GM11168 (cell line): ENCODE results near the gene ADCYAP1R1.

Experiments used
- in situ Hi-C: fragments of 300-500 bp; cut with MboI; formaldehyde crosslinking; loops from one replicate; pipeline ENCODE4 v1.12.0; 2022; ENCODE audit warnings: low sequenced_read_pairs; ENCODE audit not compliant: unreplicated experiment

ADCYAP1R1 gene

DNA sequence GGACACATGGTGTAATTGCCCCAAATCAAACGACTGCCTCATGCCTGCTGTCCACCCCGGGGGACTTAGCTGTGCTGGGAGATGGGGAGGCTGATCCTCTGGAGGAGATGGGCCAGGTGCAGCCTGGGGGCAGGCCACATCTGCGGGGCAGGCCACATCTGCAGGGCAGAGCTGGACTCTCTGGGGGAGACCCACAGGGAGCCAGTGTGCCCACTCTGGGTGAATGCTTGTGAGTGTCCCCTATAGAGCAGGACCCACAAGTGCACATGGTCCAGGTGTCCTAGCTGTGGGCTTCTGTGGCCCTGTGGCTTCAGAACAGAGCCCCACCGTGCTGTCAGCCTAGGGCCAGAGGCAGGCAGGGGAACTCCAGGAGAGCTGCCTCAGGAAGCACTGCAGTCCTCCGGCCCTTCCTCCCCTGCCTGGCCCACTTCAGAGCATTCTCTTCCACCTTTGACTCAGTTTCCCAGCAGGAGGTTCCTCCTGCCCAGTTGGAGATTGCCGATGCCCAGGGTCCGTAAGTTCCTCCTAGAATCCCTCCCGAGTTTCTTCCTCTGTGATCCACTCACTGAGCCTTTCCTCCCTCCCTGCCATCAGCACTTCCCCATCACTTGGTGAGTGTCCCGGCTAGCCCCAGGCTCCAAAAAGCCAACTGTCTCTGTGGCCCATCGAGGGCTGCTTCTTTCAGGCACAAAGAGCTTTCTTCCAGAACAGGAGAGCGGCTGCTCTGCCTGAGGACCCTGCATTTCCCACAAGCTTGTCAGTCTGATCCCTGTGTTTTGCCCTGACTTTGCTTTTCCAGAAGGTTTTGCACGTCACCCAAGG, 50.3 kb downstream of the ADCYAP1R1 start:
- in situ Hi-C loops = no loop called here

DNA sequence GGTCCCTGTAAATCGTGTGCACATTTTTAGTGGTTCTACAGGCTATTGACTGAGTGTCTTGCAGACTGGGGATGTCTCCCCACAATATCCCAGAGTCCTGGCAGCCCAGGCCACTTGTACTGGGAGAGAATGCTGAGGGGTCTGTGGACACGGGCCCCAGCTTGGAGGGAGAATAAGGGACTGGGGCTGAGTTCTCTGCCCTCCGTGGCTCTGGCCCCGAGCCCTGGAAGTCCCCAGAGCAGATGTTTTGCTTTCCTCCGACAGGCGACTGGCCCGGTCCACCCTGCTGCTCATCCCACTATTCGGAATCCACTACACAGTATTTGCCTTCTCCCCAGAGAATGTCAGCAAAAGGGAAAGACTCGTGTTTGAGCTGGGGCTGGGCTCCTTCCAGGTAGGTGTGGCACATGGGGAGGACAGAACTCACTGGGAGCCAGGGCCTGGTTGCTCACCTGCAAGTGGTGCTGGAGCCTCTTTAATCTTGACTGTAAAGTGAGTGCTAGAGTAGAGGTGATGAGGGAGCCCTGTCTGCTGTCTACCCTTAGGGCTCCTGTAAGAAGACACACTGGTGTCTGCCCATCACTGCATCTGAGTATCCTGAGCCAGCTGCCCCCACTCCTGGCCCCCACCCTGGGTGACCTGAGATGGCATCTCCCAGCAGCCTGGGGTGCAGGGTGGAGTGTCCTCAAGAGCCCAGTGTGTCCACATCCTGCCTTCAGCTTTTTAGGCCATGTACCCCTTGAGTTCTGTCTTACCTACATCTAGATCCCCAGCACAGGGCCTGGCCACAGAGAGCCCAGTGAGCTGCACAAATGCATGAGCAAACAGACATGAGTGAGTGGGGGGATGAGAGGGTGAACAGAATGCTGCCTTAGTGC, 51.1 kb downstream of the ADCYAP1R1 start:
- in situ Hi-C loops = no loop called here

DNA sequence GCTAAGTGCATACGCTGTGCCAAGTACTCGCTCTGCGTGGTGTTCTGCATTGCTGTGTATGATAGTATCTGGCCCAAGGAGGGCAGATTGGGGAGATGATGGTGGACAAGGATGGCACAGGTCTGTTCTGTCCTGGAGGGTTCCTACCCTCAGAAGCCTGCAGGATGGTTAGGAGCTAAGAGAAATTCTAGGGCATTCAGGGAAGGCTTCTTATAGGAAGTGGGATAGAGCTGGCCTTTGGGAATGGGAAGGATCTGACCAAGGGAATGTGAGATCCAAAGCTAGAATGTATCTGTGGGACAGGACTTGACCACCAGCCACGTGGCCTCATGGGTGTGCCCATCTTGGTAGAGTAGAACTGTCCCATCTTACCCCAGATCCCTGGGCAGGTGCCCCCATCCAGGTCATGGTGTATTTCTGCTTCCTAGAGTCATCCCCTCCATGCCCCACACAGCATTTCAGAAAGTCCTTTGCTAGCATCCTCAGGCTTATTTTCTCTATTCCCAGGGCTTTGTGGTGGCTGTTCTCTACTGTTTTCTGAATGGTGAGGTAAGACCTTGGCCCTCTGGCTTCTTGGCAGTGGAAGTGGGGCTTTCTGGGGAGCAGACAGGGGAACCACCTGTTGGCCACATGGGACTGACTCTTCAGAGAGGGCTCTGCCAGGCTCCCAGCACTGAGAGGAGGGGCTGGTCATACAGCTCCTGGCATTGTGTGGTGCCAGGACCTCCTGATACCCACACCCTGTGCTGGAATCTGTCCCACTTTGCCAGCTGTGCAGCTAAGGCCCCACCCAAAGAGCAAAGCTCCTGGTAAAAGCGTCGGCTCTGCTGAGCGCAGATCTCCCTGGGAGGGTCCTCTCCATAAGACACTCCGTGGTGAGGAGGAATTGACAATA, 52.5 kb downstream of the ADCYAP1R1 start:
- in situ Hi-C loops = no loop called here

DNA sequence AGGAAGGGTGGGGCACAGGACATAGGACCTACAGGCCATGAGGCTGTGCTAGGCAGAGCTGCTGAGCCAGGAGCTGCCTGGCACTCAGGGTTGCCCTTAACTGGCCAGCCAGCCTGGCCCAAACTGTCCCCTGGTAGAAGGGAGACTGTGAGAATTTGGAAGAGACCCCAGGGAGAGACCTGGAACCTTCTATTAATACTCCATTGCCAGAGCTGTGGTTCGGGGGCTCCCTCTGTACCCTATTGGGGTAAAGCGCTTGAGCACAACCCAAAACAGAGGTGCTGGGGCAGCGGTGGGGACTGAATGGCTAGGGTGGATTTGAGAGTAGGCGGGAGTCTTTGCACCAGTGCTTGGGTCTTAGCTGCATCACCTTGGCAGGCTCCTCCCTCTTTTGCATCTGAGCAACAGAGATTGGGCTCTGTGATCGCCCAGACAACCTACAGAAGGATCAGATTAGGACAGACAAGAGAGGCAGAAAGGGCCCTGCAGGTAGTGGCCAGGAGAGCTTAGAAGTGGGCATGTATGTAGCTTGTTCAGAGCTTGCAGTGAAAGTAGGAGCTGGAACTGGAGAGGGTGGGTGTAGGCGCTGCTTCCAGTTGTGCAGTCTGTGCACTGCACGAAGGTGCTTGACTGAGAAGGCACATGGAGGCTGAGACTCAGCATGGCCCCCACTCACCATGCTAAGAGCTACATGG, 53.3 kb downstream of the ADCYAP1R1 start:
- in situ Hi-C loops = no loop called here

GRCh38 chr7:31106303-31107105, 54.4 kb downstream of the ADCYAP1R1 start:
- in situ Hi-C loops = no loop called here

DNA sequence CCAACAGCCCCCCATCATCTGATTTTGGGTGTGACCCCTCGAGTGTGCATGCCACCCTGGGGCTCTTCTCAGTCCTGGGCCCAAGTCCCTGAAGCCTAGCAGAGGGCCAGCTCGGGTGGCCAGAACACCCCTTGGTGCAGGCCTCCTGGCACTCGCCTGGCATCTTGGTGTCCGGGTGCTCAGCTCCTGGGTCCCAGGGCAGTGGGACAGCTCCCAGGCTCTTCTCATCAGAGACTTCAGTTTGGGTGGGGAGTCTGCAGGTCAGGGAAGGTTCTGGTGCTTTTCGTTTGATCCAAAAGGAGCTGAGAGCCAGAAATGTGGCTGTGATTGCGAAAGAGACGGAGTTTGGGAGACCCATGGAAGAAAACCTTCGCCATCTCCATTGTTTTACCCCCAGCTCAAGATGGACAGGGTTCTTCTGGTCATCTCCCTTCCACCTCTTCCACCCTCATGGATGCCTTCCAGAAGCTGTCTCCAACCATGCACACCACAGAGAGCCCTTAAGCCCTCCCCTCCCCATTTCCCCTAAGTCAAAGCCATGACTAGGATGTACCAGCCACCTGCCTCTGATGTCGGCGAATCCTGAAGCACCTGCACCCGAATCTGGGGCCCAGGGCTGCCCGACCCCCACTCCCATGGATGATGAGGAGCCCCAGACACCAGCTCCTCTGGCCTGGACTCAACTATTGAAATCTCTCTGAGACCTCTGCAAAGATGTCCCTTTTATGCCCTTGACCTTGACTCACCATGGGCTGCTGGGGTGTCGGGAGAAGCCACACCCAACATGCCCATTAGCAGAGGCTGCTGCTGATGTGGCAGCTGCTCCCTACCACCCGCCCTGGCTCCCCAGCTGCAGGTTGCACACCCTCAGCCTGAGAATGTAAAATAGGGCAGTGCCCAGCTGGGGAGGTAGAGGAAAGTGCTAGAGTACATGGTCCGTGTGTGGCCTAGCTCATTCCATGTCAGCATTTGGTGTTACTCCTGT, 55.3 kb downstream of the ADCYAP1R1 start:
- in situ Hi-C loops = no loop called here

- in situ Hi-C loops = no loop called here
These were observed 56.1 kb downstream of the ADCYAP1R1 start for GRCh38 chr7:31108097-31108657.

- in situ Hi-C loops = no loop called here
These were observed 57.6 kb downstream of the ADCYAP1R1 start for GRCh38 chr7:31109751-31110150.

DNA sequence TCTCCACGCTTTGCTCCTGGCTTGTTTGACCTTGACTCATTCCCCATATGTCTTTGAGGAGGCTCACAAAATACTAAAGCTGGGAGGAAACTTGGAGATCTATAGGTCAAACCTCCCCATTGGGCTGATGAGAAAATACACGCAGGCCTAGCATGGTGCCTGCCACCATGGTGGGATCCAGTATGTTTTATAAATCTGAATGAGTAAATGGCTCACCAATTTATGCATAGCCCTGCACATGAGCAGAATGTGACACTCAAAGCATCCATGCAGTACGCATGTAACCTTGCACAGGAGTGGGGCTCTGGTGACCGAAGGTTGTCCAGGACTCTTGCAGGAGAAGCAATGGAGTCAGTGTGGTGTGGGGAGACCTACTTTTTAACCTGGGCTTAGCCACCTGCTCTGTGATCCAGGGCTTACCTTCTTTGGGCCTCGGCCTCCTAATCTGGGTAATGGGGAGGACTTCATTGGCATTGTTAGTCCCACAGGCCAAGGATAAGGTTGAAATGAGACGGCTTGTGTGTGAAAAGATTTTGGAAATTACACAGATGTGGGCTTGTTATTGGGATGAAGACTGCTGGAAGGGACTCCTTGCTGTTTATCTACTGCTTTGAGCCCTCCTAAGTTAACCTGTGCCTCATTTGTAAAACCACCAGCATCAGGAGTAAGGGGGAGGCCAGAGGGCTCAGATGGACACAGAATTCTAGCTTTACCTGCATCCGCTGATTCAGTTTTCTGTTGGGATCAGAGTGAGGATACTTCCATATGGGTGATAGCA, 58.4 kb downstream of the ADCYAP1R1 start:
- in situ Hi-C loops = no loop called here

DNA sequence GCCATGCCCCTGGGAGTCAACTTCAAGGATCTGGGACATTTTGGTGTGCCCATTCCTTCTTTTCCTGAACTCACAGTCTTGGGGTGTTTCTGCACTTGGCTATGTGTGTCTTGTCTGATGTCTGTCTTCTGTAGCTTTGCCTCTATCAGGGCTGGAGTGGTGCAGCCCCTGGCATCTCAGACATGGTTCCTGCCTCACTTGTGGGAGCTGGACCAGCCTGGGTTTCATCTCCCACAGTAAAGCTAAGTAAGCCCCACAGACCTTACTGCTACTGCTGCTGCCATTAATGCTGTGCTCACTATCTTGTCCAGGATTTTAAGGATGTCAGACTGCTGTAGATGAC, 59.0 kb downstream of the ADCYAP1R1 start:
- in situ Hi-C loops = no loop called here

DNA sequence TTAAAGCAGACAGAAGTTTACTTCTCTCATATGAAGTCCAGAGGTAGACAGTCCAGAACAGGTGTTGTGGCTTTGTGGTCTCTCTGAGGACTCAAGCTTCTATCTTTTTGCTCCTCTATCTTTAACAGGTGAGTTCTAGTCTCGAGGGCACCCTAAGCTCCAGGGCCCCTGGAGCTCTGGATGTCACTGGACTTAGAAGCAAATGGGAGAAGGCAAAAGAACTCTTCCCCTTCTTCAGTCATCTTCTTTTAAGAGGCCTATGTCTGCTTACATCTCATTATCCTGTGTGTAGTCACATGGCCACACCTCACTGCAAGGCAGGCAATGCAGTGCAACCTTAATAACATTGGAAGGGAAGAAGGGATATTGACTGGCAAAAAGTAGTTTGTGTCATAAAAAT, 61.6 kb downstream of the ADCYAP1R1 start:
- in situ Hi-C loops = no loop called here

GRCh38 chr7:31114593-31115343, 62.7 kb downstream of the ADCYAP1R1 start:
- in situ Hi-C loops = no loop called here

DNA sequence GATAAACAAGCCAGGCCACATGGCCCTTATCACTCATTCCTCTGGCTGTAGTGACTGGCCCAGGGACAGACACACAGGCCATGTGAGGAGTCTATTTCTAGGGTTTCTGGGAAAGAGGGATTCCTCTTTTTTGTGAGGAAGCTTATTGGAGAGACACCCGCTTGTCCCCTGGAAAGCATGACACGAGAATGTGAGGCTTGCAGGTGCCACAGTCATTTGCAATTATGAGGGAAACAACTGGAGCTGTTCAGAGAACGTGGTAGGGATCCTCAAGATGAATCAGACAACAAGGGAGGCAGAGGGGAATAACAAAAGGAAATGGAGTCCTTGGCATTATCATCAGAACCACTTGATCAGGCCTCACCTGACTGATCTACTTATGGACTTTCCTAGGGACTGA, 64.5 kb downstream of the ADCYAP1R1 start:
- in situ Hi-C loops = no loop called here

GRCh38 chr7:31119249-31119648, 67.1 kb downstream of the ADCYAP1R1 start:
- in situ Hi-C loops = no loop called here

GRCh38 chr7:31120800-31121513, 68.8 kb downstream of the ADCYAP1R1 start:
- in situ Hi-C loops = loop anchor here (10.0 kb wide), 1 partner anchor 316 kb away; no protein-coding TSS in a partner anchor
